Fibroblast of peridontal ligament (primary cell): ENCODE results near the gene PPP2R3A.

Experiments
- DNase-seq: peaks from one replicate; pipeline ENCODE4 v3.0.0-alpha.2; 2010; ENCODE audit errors: extremely low read depth

Gene PPP2R3A

DNA sequence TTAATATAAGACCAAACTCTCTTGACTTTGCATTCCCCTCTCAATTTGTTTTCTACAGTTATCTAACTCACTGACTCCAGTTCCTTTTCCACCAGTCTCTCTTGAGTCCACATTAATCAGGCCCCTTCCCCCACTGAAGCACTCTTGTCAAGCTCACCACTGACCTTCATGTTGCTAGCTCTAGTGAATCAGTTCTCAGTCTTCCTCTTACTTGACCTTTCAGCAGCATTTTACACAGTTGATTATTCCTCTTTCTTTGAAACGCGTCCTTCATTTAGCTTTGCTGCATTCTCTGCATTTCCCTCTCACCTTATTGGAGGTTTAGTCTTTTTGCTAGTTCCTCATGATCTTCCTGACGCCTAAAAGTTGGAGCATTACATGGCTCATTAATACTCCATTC, 8.3 kb downstream of the PPP2R3A start:
- DNase-seq: no peak

- DNase-seq: no peak
Measured at GRCh38 chr3:135975053-135975452, 9.5 kb downstream of the PPP2R3A start.

DNA sequence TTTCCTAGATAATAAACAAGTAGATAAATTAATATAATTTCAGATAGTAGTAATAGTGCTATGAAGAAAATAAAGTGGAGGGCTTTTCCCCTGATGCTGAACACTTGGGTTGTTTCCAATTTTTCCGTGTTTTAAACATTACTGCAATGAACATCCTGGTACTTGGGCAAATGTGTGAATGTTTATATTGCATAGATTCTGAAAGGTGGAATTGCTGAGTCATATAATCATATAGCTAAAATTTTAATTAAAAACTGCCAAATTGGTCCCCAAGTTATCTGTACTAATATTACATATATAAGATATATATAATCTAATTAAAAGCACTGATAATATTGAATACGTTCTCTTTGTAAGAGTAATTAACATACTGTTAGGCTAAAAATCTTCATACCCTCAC, 10.0 kb downstream of the PPP2R3A start:
- DNase-seq: no peak

- no peak for DNase-seq
Measured at GRCh38 chr3:135980343-135980742, 14.8 kb downstream of the PPP2R3A start.

DNA sequence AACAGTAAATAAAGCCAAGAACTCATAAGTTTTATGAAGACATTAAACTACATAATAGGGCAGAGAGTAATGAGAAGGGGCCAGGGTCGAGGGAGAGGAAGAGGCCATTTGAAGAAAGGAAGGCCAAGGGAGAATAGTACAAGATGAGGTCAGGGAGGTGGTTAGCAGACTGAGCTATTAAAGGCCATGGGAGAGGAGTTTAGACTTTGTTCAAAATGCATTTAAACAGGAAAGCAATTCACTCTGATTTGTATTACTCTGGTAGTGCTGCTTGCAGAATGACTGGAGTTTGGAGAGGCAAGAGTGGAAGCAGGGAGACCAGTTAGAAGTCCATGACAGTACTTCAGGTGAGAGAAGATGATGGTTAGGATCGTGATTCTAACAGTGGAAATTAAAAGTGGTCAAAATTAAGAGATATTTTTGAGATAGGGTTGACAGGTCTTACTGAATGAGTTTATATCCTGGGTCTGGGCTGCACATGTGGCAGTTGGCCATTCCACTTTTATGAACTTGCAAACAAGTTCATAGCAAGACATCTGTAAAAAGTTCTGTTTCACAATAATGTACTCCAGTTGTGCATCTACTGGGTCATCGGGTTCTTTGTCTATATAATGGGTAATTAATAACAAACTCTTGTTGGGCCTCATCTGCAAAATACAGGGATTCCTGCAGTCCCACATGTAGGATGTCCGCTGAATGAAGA, 16.3 kb downstream of the PPP2R3A start:
- DNase-seq: no peak

DNA sequence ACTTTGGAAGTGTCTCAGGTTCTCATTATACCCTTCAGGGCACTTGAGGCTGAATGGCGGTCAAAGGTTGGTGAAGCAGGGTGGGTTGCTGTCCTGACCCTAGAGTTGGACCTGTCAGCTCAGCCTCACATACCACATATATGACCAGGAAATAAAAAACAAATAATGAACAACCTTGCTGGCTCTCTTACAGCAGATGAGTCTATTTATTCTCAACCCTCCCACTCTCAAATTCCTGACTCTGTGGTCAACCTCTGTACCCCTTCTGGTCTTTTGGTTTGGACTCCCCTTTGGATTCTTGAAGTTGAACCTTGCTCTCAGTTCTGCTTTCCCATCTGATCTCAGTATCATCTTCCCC, 16.9 kb downstream of the PPP2R3A start:
- DNase-seq: no peak

DNA sequence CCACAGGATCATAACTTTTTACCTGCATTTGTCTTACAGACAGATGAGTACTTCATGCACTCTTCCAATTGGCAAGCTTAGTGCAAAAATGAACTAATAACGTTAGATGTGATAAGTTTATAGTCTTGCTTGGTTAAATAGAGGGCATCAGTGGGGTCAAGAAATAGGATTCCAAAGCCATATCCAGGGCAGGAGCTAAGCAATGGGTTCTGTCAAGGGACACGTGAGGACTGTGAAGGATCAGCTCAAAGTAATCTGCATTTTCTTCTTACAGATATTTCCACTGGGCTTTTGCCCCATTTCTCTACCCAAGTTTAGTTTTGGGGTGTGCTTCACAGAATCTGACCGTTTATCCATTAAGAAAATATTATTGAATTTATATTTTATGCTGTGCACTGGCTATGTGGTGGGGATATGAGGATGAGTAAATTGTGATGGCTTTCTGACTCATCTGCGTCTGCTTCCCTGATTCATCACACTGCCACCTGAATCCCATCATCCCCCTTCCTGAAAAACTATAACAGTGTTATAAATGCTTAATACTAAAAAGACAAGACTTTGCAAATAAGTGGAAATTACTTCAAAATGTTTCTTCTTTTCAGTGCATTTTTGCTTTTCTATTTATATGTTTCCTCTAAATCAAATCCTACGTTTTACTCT, 17.5 kb downstream of the PPP2R3A start:
- DNase-seq: peak; percentile 35

GRCh38 chr3:135987661-135988060, 22.1 kb downstream of the PPP2R3A start:
- no peak for DNase-seq

GRCh38 chr3:135989242-135989641, 23.7 kb downstream of the PPP2R3A start:
- peak; percentile 62 for DNase-seq

DNA sequence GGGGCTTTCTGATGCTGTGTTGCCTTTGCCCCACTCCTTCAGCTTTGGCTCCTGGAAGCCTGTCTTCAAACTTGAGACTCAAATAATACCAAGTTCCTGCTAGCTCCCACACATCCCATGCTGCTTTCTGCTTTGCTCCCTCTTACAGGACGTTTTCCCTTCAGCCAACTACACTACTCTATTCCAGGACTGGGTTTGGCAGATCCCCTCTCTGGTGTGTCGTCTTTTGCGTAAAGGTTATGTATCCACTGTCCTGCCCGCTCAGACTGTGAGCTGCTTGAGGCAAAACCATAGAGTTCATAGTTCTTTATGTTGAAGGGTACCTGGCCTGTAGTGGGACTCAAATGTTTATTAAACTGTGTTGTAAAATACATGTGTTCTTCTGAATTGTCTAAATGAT, 25.4 kb downstream of the PPP2R3A start:
- no peak for DNase-seq

DNA sequence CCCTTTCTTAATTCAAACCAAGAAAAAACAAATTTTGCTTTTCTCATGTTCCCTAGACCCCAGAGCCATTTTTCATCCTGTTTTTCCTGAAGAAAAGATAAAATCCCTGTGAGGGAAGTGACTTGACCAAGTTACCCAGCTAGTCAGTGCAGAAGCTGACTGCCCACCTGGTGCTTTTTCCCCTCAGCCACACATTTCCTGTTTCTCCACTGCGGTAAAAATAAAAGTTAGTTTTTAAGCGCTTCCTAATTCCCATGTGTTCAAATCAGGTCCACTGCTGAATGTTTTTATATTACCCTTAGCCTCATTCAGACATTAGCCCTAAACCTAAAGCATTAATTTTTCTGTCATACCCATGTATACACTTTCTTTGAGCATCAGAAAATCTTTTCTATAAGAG, 26.1 kb downstream of the PPP2R3A start:
- no peak for DNase-seq

- DNase-seq: peak; percentile 86
Measured at GRCh38 chr3:135992072-135992471, 26.5 kb downstream of the PPP2R3A start.

DNA sequence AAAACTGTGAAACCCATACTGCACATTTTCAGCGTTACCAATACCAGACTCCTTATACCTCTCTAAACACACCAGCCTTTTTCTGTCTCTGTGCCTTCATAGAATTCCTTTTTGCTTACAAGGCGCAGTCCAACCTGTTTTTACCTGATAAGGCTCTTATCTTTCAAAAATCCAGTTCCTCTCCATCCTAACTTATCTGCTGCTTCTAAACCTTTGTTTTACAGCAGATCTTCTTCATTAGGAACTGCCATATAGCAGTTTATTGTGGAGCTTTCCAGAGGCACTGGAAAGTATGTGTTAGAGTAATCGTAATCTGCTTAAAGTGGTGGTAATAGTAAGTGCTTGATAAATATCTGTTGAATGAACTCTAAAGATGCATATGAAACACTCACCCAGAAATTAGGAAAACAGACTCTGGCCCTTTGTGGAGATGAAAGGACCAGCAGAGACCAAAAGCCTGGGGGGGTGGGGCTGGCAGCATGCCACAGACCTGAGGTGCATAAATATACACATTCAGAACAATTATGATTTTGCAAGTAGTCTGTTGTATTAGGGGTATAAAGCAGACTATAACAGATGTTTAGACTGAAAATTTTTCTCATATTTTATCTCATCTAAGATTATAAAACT, 29.3 kb downstream of the PPP2R3A start:
- DNase-seq: no peak

DNA sequence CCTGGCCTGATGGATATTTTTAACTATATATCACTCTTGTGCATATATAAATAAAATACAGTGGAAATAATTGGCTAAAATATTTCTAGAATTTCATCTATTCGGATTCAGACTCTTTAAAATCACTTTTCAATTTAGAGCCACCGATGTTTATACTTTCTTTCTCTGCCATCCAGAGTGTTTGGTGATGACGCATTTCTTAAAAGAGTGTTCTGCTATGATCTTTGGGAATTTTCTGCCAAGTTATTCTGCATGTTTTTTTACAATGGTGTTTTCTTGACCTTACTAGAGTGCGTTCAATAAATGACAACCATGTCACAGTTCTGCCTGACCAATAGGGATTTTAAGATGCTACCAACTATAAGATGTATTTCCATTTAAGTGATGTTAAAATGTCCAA, 30.2 kb downstream of the PPP2R3A start:
- no peak for DNase-seq

DNA sequence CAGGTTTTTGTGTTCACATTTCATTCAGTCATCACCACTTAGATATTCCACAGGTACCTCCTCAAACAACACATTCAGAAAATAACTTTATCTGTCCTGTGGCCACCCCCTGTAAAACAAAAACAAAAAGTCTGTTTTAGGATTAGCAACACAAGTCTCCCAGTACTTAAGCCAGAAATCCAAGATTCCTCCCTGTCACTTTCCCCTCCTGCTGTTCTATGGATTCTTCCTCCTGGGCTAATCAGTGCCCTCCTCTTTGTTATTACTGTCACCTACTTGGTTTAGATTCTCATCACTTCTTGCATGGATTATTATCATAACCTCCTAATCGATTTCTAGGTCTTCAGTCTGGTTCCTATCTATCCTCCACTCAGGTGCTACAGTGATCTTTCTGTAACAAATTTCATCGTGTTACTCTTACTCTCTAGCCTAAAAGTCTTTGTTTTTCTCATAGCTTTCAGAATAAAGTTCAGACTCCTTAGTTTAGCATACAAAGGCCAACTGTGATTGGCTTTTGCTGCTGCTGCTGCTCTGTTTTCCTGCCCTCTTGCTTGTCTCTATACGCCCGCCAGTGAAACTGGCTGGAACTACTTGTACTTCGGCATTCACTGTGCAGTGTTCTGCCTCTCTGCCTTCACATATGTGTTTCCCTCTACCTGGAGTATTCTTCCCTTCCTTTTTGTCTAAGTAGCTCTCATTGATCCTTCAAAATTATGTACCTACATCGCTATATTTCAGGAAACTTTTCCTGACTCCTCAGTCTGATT, 32.2 kb downstream of the PPP2R3A start:
- DNase-seq: no peak

DNA sequence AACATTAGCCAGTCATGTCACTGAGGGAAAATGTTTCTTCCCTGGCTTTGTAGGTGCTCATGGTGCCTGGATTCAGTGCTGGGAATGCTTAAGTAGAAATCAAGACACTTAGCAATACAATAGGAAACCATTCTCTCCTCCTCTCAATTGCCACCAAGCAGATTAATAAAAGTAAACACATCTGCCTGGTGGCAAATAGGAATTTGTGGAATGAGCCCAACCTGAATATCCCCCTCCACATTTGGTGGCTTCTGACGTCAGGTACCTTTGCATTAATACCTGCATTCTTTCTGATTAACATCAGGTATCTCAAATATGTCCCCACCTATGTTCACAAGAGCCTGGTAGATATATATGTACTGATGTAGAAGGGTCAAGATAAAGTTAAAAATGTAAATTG, 42.7 kb downstream of the PPP2R3A start:
- DNase-seq: no peak

DNA sequence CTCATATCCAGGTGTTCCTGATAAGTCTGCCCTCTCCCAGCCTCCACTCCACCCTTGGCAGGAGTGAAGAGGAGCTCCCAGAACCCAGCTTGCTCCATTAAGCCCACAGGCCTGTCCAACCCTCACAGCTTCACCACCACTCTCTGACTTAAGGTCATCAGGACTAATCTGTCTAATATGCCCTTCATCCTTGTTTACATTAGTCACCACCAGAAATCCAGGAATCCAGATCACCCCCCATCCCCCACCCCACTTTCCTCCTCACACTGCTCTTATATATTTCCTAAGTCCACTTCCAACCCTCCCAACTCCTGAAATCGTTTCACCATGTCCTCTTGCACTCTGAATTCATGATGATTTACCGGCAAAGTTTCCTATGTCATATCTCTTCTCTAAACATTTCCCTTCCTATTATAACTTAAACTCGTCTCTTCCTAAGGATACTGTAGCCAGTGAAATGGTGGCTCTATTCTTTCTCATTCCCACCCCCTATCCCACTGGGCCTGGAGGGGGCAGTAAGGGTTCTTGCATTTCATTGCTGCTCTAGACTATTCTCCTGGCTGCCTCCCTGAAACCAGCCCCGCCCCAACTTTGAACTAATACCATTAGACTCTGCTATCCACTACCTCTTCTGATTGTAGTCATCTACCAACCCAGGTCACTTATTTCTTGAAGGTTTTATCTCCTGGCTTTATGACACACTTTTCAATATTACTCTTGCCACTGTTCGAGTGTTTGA, 43.4 kb downstream of the PPP2R3A start:
- no peak for DNase-seq

DNA sequence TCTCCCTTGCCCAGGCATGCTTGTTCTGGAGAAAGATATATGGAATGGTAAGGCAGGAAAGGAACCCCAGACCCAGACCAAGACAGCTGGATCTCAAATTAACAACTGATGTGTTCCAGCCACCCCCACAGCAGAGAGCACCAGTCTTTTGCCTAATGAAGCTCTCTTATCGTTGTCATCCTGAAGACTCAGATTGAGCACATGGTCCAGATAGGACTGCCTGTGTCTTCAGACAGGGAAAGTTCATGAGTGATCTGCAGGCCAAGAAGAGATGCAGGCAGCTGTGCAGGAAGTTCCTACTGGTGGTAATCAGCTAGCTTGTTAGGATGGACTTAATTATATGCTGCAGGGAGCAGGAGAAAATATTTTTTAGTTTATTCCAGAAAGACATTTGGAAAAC, 53.3 kb downstream of the PPP2R3A start:
- peak; percentile 41 for DNase-seq

DNA sequence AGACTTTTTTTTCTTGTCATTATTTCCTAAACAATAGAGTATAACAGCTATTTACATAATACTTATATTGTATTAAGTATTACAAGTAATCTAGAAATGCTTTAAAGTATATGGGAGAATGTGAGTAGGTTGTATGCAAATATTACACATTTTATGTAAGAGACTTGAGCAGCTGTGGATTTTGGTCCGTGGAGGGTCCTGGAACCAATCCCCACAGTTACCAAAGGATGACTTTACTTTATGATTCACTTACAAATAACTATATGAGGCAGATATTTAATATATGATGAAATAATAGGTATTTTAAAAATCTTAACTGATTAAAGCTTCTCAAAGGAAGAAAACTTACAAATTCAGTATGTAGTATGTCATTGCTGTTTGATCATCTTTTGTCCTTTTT, 56.3 kb downstream of the PPP2R3A start:
- peak; percentile 26 for DNase-seq

DNA sequence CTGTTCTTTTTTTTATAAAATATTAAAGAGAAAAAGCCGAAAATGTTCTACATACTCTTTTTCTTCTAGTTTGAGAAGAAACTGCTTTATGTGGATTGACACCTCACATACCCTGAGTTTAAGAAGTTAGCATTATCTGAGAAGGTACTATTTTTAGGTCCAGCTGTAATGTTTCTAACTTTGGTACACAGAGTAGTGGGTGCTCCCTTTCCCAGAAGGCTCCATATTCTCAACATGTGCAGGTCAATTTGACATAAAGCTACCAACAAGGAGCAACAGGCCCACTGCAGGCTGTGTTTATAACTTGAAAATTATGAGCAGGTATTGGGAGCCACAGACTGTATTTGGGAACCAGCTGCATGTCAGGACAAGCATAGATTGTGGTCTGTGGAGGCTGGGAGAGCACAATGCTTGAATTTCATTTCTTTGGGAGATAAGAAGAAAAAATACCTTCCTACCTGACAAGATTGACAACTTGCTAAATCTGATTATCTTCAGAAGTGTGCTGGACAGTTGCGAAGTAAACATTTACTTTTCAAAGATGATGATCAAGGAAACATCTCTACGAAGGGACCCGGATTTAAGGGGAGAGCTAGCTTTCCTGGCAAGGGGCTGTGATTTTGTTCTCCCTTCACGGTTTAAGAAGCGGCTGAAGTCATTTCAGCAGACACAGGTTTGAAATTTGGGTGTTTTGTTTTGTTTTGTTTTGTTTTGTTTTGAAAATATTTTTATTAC, 57.2 kb downstream of the PPP2R3A start:
- no peak for DNase-seq
